NT2/D1 (cell line): ENCODE measurements around the gene SCAI.

Experiments
- YY1 ChIP-seq: IDR thresholded peaks from 2 replicates; pipeline ENCODE4 v1.6.1; 2011; ENCODE audit not compliant: insufficient read length, insufficient read depth
- ZNF274 ChIP-seq: IDR thresholded peaks from 2 replicates; pipeline ENCODE4 v1.6.1; 2011; ENCODE audit warnings: mild to moderate bottlenecking, low read depth, low read length

- TF ChIP-seq YY1 = no peak
- no peak for TF ChIP-seq ZNF274
Measured at GRCh38 chr9:125103770-125104460, 39.4 kb downstream of the SCAI start.
